Measurements from ENCODE around the gene PANK2.
"Not testable (repeated sequence)": the region's sequence is repeated elsewhere in the genome, so short reads cannot be mapped to it uniquely, and the experiment has no call there.

Gene PANK2

DNA sequence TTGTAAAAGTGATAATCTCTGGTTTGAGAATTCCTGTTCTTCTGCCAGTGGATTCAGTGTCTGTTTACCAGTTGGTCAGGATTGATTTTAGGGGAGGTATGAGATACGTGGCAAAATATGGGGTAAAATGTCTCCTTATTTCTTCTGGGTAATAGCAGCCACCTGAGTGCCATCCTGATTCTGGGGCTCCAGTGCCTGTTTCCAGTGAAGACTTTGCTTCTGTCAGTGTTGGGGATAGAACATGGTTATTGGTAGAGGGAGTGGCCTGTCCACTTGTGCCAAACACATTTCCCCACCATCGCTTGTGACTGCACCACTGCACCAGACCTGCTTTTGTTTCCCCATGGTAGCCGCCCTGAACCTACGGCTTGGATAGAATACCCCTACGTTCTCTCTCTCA lies 15.7 kb downstream of the PANK2 start:
- no peaks in the 10 kb centered on the region for H3K9me3 Mint-ChIP-seq
- H3K27me3 Mint-ChIP-seq, result no peaks in the 10 kb centered on the region
- no peak overlapping the region for H3K4me3 Mint-ChIP-seq
- peak overlapping the region; percentile 70 for H3K27ac Mint-ChIP-seq
- peaks cover 68% of the 10 kb centered on the region for H3K4me1 Mint-ChIP-seq
- peaks cover 7% of the 10 kb centered on the region for H3K36me3 Mint-ChIP-seq

DNA sequence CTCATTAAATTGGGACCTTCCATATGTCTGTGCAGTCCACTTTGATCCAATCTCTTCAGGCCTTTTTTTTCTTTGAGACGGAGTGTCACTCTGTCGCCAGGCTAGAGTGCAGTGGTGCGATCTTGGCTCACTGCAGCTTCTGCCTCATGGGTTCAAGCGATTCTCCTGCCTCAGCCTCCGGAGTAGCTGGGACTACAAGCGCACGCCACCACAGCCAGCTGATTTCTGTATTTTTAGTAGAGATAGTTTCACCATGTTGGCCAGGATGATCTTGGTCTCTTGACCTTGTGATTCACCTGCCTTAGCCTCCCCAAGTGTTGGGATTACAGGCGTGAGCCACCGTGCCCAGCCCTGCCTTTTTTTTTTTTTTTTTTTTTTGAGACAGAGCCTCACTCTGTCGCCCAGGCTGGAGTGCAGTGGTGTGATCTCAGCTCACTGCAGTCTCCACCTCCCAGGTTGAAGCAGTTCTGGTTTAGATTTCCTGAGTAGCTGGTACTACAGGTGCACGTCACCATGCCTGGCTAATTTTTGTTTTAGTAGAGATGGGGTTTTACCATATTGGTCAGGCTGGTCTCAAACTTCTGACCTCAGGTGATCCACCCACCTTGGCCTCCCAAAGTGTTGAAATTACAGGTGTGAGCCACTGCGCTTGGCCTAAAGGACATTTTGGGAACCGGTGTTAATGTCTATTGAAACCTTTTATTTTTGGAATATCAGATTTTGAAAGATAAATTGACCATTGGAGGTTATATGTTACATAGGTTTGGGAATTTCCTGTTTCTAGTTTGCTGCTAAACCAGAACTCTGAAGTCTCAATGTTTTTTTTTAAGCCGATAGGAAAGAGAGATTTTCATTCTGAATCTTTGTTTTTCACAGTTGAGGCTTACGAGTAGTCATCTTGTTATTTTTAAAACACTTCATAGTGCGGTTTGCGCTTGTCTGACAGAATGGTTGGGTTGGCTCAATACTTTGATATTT lies 17.8 kb downstream of the PANK2 start:
- Mint-ChIP-seq H3K27ac (peak overlapping the region; percentile 97), H3K4me1 (peaks cover 46% of the 10 kb centered on the region), H3K36me3 (peaks cover 12% of the 10 kb centered on the region), H3K4me3 (peak overlapping the region; percentile 70)
- H3K27me3 Mint-ChIP-seq, H3K9me3 Mint-ChIP-seq: not testable (repeated sequence)

DNA sequence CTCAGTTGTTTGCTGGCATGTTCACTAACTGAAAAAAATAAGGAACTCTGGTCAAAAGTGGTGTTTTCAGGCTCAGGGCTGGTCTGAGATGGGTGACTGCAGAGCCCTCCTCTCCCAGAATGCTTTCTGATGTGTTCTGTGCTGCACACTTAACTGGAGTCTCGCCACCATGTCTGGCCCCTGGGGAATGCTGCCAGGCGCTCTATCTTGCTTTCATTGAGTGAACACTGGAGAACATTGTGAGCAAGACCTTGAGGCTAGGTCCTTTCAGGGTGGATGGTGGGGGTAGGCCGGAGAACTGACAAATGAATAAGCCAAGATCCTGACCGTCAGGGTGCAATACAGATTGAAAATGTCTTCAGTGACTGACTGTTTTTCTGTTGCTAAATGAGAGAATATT lies 19.5 kb downstream of the PANK2 start:
- Mint-ChIP-seq H3K36me3 (peaks cover 15% of the 10 kb centered on the region), H3K27ac (peak overlapping the region; percentile 82), H3K9me3 (no peaks in the 10 kb centered on the region), H3K27me3 (no peaks in the 10 kb centered on the region), H3K4me1 (peaks cover 36% of the 10 kb centered on the region), H3K4me3 (no peak overlapping the region)

DNA sequence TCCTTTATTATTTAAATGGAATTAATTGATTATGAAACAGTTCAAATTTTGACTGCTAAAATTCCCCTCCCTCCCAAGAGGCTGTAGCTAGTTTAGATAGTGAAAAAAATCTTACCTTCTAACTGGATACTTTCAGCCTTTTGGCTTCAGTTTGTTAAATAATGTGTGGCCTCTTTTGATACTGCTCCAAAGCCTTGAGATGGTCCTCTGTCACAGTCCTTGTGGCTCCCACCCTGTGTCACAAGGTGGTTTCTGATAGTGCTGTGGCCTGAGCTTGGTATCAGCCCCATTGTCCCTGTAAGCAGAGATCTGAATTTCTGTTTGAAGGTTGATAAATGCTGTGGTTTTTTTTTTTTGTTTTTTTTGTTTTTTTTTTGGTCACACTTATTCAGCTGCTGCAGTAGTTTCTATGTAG lies 20.8 kb downstream of the PANK2 start:
- no peak overlapping the region for H3K4me3 Mint-ChIP-seq
- H3K27me3 Mint-ChIP-seq, result no peaks in the 10 kb centered on the region
- H3K27ac Mint-ChIP-seq, result no peak overlapping the region
- H3K4me1 Mint-ChIP-seq, result peaks cover 31% of the 10 kb centered on the region
- no peaks in the 10 kb centered on the region for H3K9me3 Mint-ChIP-seq
- peaks cover 24% of the 10 kb centered on the region for H3K36me3 Mint-ChIP-seq

DNA sequence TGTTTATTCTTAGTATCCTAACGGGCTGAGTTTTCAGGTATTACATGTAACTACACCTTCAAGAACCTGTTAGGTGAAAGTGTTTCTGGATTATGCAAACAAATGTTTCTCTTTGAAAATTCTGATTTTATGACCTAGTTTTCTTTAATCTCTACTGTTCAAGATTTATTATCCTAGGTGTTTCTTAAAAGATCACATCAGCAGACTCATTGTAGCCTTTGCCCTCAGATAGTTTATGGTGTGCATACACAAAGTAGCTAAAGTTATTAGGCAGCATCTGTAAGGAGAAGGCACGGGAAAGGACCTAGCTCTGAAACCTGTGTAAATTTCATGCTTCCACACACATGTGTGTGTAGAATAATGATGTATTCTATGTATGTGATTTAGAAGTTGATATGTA lies 21.7 kb downstream of the PANK2 start:
- no peaks in the 10 kb centered on the region for H3K27me3 Mint-ChIP-seq
- no peaks in the 10 kb centered on the region for H3K9me3 Mint-ChIP-seq
- H3K4me1 Mint-ChIP-seq, result peaks cover 35% of the 10 kb centered on the region
- no peak overlapping the region for H3K27ac Mint-ChIP-seq
- peaks cover 29% of the 10 kb centered on the region for H3K36me3 Mint-ChIP-seq
- H3K4me3 Mint-ChIP-seq, result no peak overlapping the region

DNA sequence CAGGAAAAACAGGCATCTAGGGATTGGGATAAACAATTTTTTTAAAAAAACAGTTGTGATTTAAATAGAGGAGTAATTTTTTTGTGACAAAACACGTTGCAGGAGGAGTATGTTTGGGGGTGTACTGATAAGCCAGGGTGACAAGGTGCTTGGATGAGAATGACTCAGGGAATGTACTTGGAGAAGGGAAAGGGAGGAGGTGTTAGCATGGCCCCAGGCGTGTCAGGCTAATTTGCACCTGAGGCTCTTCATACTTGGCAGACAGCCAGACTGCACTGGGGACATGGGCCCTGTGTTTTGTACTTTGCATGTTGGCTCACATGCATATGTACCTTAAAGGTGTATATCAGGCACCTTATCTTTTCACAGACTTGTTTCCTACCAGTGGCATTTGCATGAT lies 22.8 kb downstream of the PANK2 start:
- H3K36me3 Mint-ChIP-seq, result peaks cover 29% of the 10 kb centered on the region
- H3K4me3 Mint-ChIP-seq, result no peak overlapping the region
- no peaks in the 10 kb centered on the region for H3K27me3 Mint-ChIP-seq
- H3K4me1 Mint-ChIP-seq, result peaks cover 40% of the 10 kb centered on the region
- H3K9me3 Mint-ChIP-seq, result no peaks in the 10 kb centered on the region
- H3K27ac Mint-ChIP-seq, result peak overlapping the region; percentile 65

DNA sequence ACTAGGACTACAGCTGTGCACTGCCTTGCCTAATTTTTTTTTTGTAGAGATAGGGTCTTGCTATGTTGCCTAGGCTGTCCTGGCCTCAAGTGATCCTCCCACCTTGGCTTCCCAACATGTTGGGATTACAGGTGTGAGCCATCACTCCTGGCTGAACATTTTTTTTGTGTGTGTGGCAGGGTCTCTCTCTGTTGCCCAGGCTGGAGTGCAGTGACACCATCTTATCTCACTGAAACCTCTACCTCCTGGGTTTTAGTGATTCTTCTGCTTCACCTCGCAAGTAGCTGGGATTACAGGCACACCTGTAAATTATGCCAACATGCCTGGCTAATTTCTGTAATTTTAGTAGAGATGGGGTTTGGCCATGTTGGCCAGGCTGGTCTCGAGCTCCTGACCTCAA lies 25.3 kb downstream of the PANK2 start:
- H3K36me3 Mint-ChIP-seq, result peaks cover 32% of the 10 kb centered on the region
- peaks cover 42% of the 10 kb centered on the region for H3K4me1 Mint-ChIP-seq
- H3K4me3 Mint-ChIP-seq, result no peak overlapping the region
- H3K27me3 Mint-ChIP-seq, result no peaks in the 10 kb centered on the region
- H3K9me3 Mint-ChIP-seq, result no peaks in the 10 kb centered on the region
- H3K27ac Mint-ChIP-seq, result no peak overlapping the region

DNA sequence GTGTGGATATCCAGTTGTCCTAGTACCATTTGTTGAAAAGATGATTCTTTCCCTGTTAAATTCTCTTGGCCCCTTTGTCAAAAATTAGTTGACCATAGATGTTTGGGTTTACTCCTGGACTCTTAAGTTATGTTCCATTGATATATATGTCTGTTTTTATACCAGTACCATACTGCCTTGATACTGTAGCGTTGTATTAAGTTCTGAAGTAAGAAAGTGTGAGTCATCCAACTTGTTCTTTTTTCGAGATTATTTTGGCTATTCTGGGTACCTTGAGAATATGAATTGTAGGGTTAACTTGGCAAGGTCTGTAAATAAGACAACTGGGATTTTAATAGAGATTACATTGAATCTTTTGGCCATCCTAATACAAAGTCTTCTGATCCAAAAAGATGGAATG lies 26.5 kb downstream of the PANK2 start:
- Mint-ChIP-seq H3K4me1 (peaks cover 43% of the 10 kb centered on the region), H3K27me3 (no peaks in the 10 kb centered on the region), H3K36me3 (peaks cover 32% of the 10 kb centered on the region), H3K9me3 (no peaks in the 10 kb centered on the region), H3K4me3 (no peak overlapping the region), H3K27ac (peak overlapping the region; percentile 53)

DNA sequence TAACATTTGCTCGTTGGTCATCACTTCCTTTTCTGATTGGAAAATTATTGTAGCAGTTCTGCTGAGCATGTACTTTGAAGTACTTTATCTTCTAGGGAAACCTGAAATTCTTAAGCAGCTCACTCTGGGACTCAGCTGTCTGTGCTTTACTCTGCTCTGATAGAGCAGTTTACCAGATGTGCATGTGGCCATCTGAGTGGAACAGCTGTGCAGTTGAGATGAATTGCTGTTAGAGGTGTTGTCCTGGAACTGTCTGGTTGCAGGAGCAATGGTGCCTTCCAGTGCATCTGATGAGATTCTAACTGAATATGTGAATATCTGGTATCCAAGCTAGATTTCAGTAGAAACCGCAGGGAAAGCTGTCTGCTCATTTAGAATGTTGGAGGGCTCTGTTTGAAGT lies 27.2 kb downstream of the PANK2 start:
- peaks cover 43% of the 10 kb centered on the region for H3K4me1 Mint-ChIP-seq
- H3K9me3 Mint-ChIP-seq, result no peaks in the 10 kb centered on the region
- peaks cover 28% of the 10 kb centered on the region for H3K36me3 Mint-ChIP-seq
- no peak overlapping the region for H3K27ac Mint-ChIP-seq
- no peaks in the 10 kb centered on the region for H3K27me3 Mint-ChIP-seq
- no peak overlapping the region for H3K4me3 Mint-ChIP-seq

DNA sequence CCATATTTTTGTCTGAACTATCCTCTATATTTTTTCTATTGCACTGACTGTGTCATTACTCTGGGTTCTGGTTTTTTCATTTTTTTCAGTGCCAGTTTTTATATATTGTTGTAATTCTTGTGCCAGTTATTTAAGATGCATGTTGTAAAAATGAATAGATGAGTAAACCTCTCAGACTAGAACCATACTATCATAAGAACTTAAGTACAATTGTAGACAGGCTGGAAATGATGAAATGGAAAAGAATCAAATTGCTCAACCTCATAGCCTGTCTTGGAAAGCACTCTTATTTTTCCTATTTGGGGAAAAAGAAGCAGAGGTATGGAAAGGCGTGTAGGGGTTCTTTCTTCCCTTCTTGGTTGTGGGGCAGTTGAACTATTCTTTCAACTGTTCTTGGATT lies 30.2 kb downstream of the PANK2 start:
- Mint-ChIP-seq H3K27ac (peak overlapping the region; percentile 84), H3K4me1 (peaks cover 61% of the 10 kb centered on the region), H3K36me3 (peaks cover 18% of the 10 kb centered on the region), H3K9me3 (no peaks in the 10 kb centered on the region), H3K4me3 (no peak overlapping the region), H3K27me3 (no peaks in the 10 kb centered on the region)

DNA sequence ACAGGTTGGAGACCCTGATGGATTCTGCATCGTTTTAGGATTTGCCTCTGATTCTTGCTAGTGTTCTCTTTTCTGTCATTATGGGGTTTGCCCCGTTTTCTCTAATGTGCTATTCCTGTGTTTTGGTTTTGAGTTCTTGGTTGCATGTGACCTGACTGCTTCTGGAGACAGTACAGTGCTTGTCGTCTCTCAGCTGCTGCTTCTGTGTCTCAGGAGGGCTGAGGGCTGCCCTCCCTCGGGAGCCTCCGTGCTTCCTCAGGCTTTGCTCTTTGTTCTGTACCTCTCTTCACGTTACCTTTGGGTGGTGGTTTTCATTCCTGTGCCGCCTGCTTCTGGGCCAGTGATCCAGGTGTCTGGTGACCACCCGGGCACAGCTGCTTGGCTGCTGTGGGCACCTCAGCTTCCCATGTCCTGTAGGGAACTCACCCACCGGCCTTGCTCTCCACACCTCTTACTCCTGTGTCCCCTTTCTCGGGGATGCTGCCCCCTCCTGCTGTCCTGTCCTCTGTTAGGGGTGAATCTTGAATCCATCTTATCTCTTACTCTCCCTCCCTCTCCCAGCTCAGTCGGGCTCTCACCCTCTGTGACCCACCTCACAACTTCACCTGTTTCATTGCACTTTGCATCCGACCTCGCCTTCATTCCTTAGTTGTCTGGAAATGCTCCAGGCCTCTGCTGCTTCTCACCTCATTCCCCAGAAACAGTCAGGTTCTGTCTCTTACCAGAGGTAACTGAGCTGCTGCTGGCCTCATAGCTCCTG lies 33.2 kb downstream of the PANK2 start:
- Mint-ChIP-seq H3K27ac (peak overlapping the region; percentile 95), H3K4me1 (peaks cover 63% of the 10 kb centered on the region), H3K9me3 (no peaks in the 10 kb centered on the region), H3K36me3 (peaks cover 9% of the 10 kb centered on the region), H3K27me3 (no peaks in the 10 kb centered on the region), H3K4me3 (no peak overlapping the region)

DNA sequence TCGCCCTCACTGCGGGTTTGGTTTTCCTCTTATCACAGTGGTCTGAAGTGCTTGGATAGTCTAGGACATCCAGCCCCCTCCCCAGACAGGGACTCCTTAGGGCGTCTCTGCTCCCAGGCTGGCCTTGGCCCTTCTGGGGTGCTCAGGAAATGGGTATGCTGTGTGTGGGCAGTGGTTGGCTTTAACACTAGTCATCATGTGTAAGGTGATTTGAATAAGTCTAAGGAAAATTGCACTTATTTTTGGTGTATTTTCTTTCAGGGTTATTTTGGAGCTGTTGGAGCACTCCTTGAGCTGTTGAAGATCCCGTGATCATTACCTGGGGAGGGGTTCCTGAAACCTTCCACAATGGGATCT lies 33.8 kb downstream of the PANK2 start:
- Mint-ChIP-seq H3K4me3 (no peak overlapping the region), H3K27ac (peak overlapping the region; percentile 95)

DNA sequence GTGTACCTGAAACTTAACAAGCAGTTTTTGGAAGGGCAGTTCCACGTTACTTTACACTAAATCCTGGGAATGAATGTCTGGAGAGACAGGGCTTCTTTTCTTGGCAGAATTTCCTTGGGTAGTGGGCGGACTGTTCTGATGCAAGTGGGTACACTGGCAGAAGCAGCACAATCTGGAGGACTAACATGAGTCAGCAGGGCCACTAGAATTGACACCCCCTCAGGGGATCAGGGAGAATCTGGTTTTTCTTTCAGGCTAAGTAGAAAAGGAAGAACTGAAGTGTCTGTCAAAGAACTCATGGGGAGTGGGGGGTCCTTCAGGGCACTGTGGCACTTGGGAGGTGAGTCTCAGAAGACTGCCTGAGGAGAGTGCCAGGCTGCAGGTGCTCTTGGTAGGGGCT lies 34.6 kb downstream of the PANK2 start:
- Mint-ChIP-seq H3K9me3 (no peaks in the 10 kb centered on the region), H3K36me3 (peaks cover 6% of the 10 kb centered on the region), H3K27me3 (no peaks in the 10 kb centered on the region), H3K27ac (peak overlapping the region; percentile 83), H3K4me3 (no peak overlapping the region), H3K4me1 (peaks cover 62% of the 10 kb centered on the region)

More for the DNA sequence above, 33.8 kb downstream of the PANK2 start:
- no peaks in the 10 kb centered on the region for H3K27me3 Mint-ChIP-seq
- peaks cover 9% of the 10 kb centered on the region for H3K36me3 Mint-ChIP-seq
- peaks cover 66% of the 10 kb centered on the region for H3K4me1 Mint-ChIP-seq
- H3K9me3 Mint-ChIP-seq, result no peaks in the 10 kb centered on the region

DNA sequence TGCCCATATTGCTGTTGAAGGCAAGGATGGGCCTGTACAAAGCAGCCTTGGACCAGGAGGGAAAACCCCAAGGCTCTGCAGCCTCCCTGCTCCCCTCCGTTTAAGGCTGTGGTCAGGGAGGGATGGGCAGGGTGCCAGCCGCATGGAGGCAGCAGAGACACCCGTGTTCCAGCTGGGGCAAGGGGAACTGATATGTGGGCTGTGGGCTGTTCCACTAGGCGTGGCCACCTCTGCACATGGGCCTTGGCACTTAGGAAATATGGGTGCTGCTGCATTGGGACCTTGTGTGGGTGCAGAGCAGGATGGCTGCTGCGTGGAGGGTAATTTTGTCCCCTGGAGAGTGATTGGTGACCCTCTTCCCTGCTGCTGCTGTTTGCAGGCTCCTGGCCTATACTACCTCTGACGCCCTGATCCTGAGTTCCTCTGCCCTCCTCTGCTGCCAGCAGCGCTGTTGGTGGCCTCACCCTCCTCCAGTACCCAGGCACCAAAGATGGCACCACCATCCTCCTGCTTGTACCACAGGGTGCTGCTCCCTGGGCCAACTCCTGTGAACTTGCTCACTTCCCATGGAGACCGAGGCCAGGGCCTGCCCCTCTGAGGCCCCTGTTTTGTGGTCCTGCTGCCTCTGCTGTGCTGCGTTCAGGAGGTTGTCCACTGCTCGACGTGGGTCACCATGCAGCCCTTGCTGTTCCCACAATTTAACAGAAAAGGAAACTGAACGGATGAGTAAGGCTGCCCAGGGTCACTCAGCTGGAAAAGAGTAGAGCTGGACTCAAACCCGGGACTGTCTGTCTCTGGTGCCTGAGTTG lies 35.3 kb downstream of the PANK2 start:
- peaks cover 2% of the 10 kb centered on the region for H3K36me3 Mint-ChIP-seq
- no peaks in the 10 kb centered on the region for H3K27me3 Mint-ChIP-seq
- no peaks in the 10 kb centered on the region for H3K9me3 Mint-ChIP-seq
- peaks cover 57% of the 10 kb centered on the region for H3K4me1 Mint-ChIP-seq
- peak overlapping the region; percentile 80 for H3K27ac Mint-ChIP-seq
- H3K4me3 Mint-ChIP-seq, result no peak overlapping the region

DNA sequence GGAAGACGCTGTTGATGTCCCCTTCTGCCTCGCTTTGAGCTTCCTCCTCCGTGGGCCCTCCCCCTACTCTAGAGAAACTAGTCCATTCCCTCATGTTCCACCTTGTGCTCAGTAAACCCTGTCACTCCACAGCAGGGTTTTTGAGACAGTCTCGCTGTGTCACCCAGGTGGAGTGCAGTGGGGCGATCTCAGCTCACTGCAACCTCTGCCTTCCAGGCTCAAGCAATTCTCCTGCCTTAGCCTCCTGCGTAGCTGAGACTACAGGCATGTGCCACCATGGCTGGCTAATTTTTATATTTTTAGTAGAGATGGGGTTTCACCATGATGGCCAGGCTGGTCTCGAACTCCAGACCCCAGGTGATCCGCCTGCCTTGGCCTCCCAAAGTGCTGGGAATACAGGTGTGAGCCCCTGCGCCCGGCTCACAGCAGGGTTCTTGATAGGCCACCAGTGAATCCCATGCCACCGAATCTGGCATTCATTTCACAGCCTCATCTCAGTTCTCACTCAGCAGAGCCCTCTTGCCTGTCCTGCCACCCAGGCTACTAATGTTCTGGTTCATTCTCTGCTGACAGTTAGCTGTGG lies 36.0 kb downstream of the PANK2 start:
- peak overlapping the region; percentile 80 for H3K27ac Mint-ChIP-seq
- no peak overlapping the region for H3K4me3 Mint-ChIP-seq
- peaks cover 2% of the 10 kb centered on the region for H3K36me3 Mint-ChIP-seq
- H3K4me1 Mint-ChIP-seq, result peaks cover 60% of the 10 kb centered on the region
- H3K9me3 Mint-ChIP-seq, result no peaks in the 10 kb centered on the region
- H3K27me3 Mint-ChIP-seq, result no peaks in the 10 kb centered on the region
